Measurements from ENCODE around the gene POLR3G. TPM values are rescaled to one million over a fixed set of nuclear protein-coding genes. Genes with fewer than 3 reads are reported as not detected.

The POLR3G gene
- total RNA-seq, 1 experiment from 2014 or later: 73.6 TPM

GRCh38 chr5:90529194-90529938, 54.7 kb downstream of the POLR3G start, which contains the start of gene LYSMD3:
TSS of gene LYSMD3 (minus strand) at chr5:90529584. CDS start at chr5:90525289, 4,295 bp downstream.
- peak within 1 kb of the TSS; percentile 98 for H3K4me2 ChIP-seq (ENCODE audit: insufficient read depth, insufficient read length, low read length)
- peak within 1 kb of the TSS; percentile 82 for H3K18ac ChIP-seq (ENCODE audit: insufficient read length, low read depth, low read length)
- no peak within 1 kb of the TSS for H3K4ac ChIP-seq (ENCODE audit: low read depth, low read length)
- H3K9me3 ChIP-seq (ENCODE audit: control insufficient read depth, low read depth, low read length): no peaks in the 10 kb centered on the region
- H3K4me1 Mint-ChIP-seq: peaks cover 22 to 31% of the 10 kb centered on the region in 2 experiments
- H3K79me2 ChIP-seq (ENCODE audit: insufficient read depth, low read length): no peaks in the 10 kb centered on the region; the same call in 1 of the 2 replicates
- H2BK120ac ChIP-seq (ENCODE audit: low read depth, low read length, poor library complexity, severe bottlenecking): no peak within 1 kb of the TSS
- H2BK20ac ChIP-seq (ENCODE audit: low read depth, low read length, poor library complexity, severe bottlenecking): no peak within 1 kb of the TSS
- no peak within 1 kb of the TSS for H2AK5ac ChIP-seq (ENCODE audit: insufficient read length, low read length)
- H2BK15ac ChIP-seq (ENCODE audit: low read depth, low read length): no peak within 1 kb of the TSS
- H3K27ac Mint-ChIP-seq: peak within 1 kb of the TSS; percentile 94 to 98 (median 96)
- H2BK12ac ChIP-seq (ENCODE audit: insufficient read length, low read depth, low read length): no peak within 1 kb of the TSS
- 0 out of 2 replicates have a peak, but pooled peaks cover 2% of the 10 kb centered on the region for H3K4me1 ChIP-seq (ENCODE audit: insufficient read depth, low read length)
- WGBS (ENCODE audit: extremely low coverage, insufficient read length, low lambda C conversion rate): no CpG with 5 or more reads among the region's 64 CpGs
- no peak within 1 kb of the TSS for H4K91ac ChIP-seq (ENCODE audit: insufficient read length, low read depth, low read length)
- H3K9ac ChIP-seq (ENCODE audit: extremely low read depth, insufficient read length, low read length): peak within 1 kb of the TSS; percentile 86
- H2AFZ ChIP-seq (ENCODE audit: low read length): peak within 1 kb of the TSS; percentile 99
- DNase-seq: peak; percentile 98
- peak within 1 kb of the TSS; percentile 71 for H3K27ac ChIP-seq (ENCODE audit: insufficient read length, low read depth, low read length)
- H3K9me3 Mint-ChIP-seq: no peaks in the 10 kb centered on the region
- H3K4me3 Mint-ChIP-seq: peak within 1 kb of the TSS; percentile 93 to 96
- no peaks in the 10 kb centered on the region for H3K27me3 ChIP-seq (ENCODE audit: insufficient read depth, low read length)
- H4K5ac ChIP-seq (ENCODE audit: insufficient read length, low read depth, low read length): no peak within 1 kb of the TSS
- no peak within 1 kb of the TSS for H3T11ph ChIP-seq (ENCODE audit: low read length)
- H3K56ac ChIP-seq (ENCODE audit: insufficient read length, low read depth, low read length): no peak within 1 kb of the TSS
- no peak within 1 kb of the TSS for H3K23ac ChIP-seq (ENCODE audit: insufficient read length, low read depth, low read length)
- H2BK5ac ChIP-seq (ENCODE audit: insufficient read length, low read length): no peak within 1 kb of the TSS
- H3K36me3 Mint-ChIP-seq (ENCODE audit: insufficient read depth in 1 of 3, low read depth in 3 of 3): peaks cover 5 to 18% (median 5%) of the 10 kb centered on the region in 3 experiments; a peak in 6 of 7 replicates
- peaks cover 10% of the 10 kb centered on the region for H3K23me2 ChIP-seq (ENCODE audit: insufficient read length, low read depth, low read length, poor library complexity, severe bottlenecking)
- H3K27me3 Mint-ChIP-seq (ENCODE audit: low read depth): no peaks in the 10 kb centered on the region
- peak within 1 kb of the TSS; percentile 85 for H3K14ac ChIP-seq (ENCODE audit: insufficient read depth, low read length)
- H4K20me1 ChIP-seq (ENCODE audit: control insufficient read depth, insufficient read depth, insufficient read length): no peaks in the 10 kb centered on the region
- no peak within 1 kb of the TSS for H4K8ac ChIP-seq (replicated peaks; ENCODE audit: insufficient read length, low read depth, low read length)
- H3K79me1 ChIP-seq (ENCODE audit: insufficient read depth, low read depth, low read length, poor library complexity, severe bottlenecking): no peaks in the 10 kb centered on the region
- TF ChIP-seq CTCF (conservative IDR thresholded peaks at IDR 0.05): no peak
